Measurements from ENCODE around the gene CTNNA2.

- TF ChIP-seq CTCF (IDR thresholded peaks at IDR 0.05) (no peak), POLR2A (IDR thresholded peaks at IDR 0.05) (no peak), EP300 (IDR thresholded peaks at IDR 0.05) (no peak)
Measured at GRCh38 chr2:79993144-79993543, 480.3 kb downstream of the CTNNA2 start.
